C4-2B (cell line): ENCODE data around the gene CHPF2.

Source experiments
- CTCF ChIP-seq: fragments of 450-650 bp; conservative IDR thresholded peaks from 2 replicates; pipeline ENCODE4 v1.5.1; 2017; ENCODE audit warnings: mild to moderate bottlenecking
- ZFX ChIP-seq: fragments of 450-650 bp; IDR thresholded peaks from 2 replicates; pipeline ENCODE4 v1.6.1; 2017

- TF ChIP-seq CTCF (no peak), ZFX (no peak)
These were observed 30.9 kb upstream of the CHPF2 start for GRCh38 chr7:151201344-151201743.
